ENCODE data around the gene USPL1.
A peak's percentile ranks its signal among the peaks of the same experiment; 100 is the strongest.

USPL1 gene

DNA sequence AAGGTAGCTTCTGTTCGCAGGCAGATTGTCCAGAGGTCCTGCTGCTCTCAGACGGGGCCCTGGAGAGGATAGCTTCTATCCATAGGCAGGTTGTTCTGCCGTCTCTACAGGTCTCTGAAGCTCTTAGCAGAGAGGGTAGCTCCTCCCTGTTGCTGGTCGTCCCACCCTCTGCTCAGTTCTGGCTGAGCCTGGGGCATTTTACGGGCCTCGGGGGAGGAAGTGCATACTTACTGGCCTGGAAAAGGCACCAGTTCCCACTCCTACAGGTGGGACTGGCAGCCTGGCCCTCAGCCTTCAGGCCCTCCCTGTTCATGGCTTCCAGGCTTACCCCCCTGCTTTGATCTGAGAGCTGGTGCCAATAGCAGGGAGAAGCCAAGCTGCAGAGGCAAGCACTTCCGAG lies 42.3 kb downstream of the USPL1 start:
- DNase-seq (ENCODE audit: low read depth in 2 of 2) = no peak

GRCh38 chr13:30660796-30661195 lies 43.1 kb downstream of the USPL1 start:
- no peak for DNase-seq (ENCODE audit: low read depth in 2 of 2)

GRCh38 chr13:30664689-30665275 lies 47.1 kb downstream of the USPL1 start:
- no peak for DNase-seq (ENCODE audit: low read depth in 2 of 2)

DNA sequence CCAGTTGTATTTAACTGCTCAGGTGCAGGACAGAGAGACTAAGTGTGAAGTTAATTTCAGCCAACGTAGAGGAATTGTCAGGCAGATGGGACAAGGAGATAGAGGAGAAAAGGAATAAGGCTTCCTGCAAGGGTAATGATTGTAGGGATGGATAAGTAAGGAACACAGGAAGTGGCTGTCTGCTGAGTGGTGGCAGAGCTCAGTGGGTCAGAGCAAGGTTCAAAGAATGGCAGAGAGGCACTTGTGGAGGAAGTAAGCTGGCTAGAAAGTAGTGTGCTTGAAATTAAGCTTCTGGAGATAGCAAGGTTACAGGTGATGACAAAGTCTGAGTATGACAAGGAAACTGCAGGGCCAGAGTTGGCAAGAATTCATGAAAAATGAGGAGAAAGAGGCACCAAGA lies 47.9 kb downstream of the USPL1 start:
- DNase-seq (ENCODE audit: low read depth in 2 of 2) = no peak

DNA sequence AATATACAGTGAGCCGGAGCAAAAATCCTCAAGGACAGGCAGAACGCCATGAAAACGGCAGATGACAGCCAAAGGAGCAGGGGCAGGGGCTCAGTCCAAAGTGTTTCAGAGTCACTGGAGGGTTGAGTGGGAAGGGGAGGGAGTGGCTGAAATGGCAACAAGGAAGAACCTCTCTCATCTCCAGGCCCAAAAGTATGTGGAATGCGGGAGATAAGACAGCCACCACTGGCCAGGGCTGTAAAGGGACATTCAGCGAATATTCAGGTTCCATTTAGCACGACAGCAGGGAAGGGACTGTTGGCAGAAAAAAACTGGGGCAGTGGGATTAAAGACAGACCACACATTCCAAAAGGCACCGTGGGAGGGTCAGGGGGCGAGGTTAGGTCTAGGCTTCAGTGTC lies 48.4 kb downstream of the USPL1 start:
- no peak for DNase-seq (ENCODE audit: low read depth in 2 of 2)

- no peak for DNase-seq (ENCODE audit: low read depth in 2 of 2)
Measured at GRCh38 chr13:30667014-30667413, 49.3 kb downstream of the USPL1 start.

DNA sequence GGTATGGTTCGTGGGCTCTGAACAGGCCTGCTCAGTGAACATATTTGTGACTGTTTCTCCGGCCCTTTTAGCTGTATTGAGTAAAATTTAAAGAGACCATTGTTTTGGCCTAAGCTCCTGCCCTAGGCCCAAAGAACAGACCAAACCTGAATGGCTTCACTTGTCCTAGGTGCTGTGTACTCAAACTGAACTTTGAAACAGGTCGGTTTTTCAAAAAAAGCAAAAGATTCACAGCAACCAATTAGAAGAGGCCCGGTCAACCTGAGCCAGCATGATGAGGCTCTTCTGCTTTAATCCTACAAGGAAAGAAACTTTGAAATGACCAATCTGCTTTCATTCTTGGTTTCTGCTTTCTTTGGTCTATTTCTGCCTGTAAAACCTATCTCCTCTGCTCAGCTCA lies 50.6 kb downstream of the USPL1 start:
- no peak for DNase-seq (ENCODE audit: low read depth in 2 of 2)

GRCh38 chr13:30671271-30671815 lies 53.6 kb downstream of the USPL1 start:
- DNase-seq (ENCODE audit: low read depth in 2 of 2) = no peak

DNA sequence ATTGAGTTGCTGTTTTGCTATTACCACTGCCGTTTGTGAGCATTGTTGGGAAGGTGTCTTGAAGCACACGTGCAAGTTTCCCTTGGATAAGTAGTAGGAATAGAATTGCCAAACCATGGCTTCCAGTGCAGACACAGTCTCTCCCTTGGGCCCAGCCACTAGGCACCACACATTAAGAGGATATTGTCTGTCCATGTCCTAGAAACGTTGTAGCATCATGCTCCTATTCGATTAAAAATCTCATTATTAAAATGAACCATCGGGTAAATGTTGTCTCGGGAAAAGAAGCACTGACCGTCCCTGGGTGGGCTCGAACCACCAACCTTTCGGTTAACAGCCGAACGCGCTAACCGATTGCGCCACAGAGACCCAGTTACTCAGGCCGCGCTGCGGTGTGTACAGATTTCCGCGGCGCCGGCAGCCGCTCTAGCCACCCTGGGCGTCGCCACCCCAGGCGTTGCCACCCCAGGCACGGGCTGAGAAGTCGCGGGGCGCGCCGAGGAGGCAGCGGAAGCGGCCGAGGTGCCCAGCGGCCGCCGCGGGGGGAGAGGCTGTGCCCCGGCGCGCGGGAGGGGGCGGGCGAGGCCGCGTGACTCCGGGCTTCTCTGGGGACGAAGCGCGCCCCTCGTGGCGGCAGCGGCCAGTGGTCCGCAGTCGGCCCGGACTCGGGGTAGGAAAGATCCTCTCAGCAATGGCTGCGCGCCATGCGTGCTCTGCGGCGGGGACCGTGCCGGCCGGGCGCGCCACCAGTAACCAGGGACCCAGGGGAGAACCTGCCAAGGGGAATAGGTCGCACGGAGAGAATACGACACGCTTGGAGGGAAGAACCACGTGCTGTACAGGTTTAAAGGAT lies 56.2 kb downstream of the USPL1 start:
- DNase-seq (ENCODE audit: low read depth in 2 of 2) = peak; percentile 87 to 88

GRCh38 chr13:30675717-30676116 lies 58.0 kb downstream of the USPL1 start:
- no peak for DNase-seq (ENCODE audit: low read depth in 2 of 2)

- DNase-seq (ENCODE audit: low read depth in 2 of 2) = no peak
Measured at GRCh38 chr13:30676672-30677071, 59.0 kb downstream of the USPL1 start.

GRCh38 chr13:30679483-30680330 lies 62.0 kb downstream of the USPL1 start:
- no peak for DNase-seq (ENCODE audit: low read depth in 2 of 2)

DNA sequence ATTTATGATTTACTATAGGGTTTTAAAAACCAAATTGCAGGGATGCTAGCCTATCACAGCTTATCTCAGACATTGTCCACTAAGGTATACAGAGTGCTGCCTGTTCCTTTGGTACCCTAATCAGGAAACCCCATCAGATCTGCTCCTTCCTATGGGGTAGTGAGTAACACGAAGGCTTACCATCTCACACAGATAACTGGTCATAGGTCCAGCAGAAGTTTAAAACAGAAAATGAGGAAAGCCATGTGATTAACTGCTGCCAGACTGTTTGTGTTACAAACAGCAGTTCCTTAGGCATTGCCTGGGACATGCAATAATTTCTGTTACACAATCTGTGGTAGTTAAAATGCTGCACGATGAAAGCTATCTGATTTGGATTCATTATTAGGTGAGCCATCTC lies 64.1 kb downstream of the USPL1 start:
- DNase-seq (ENCODE audit: low read depth in 2 of 2) = no peak

DNA sequence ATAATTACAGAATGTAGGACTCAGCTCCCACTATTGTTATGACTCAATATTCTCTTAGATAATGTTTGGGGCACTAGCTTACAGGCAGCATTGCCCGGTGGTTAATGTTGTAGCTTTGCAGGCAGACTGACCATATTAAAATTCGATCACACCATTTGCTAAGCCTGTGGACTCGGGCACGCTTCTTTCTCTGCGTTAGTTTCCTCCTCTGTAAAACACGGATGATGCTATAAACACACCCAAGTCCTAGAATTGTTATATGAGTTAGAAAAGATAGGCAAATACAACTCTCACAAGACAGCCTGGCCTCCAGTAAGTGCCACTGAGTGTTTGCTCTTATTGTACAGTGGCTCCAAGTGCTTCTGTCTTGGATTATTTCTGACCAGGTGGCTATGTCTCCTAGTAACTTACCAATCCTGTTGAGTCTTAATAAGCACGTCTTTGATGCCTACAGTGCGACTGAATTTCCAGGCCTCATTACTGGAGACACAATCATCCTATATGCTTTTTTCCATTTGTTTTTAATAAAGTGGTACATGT lies 67.7 kb downstream of the USPL1 start:
- no peak for DNase-seq (ENCODE audit: low read depth in 2 of 2)

- no peak for DNase-seq (ENCODE audit: low read depth in 2 of 2)
Measured at GRCh38 chr13:30685987-30686386, 68.3 kb downstream of the USPL1 start.

- no peak for DNase-seq (ENCODE audit: low read depth in 2 of 2)
Measured at GRCh38 chr13:30687601-30688000, 69.9 kb downstream of the USPL1 start.

GRCh38 chr13:30689752-30690151 lies 72.0 kb downstream of the USPL1 start:
- DNase-seq (ENCODE audit: low read depth in 2 of 2) = no peak

DNA sequence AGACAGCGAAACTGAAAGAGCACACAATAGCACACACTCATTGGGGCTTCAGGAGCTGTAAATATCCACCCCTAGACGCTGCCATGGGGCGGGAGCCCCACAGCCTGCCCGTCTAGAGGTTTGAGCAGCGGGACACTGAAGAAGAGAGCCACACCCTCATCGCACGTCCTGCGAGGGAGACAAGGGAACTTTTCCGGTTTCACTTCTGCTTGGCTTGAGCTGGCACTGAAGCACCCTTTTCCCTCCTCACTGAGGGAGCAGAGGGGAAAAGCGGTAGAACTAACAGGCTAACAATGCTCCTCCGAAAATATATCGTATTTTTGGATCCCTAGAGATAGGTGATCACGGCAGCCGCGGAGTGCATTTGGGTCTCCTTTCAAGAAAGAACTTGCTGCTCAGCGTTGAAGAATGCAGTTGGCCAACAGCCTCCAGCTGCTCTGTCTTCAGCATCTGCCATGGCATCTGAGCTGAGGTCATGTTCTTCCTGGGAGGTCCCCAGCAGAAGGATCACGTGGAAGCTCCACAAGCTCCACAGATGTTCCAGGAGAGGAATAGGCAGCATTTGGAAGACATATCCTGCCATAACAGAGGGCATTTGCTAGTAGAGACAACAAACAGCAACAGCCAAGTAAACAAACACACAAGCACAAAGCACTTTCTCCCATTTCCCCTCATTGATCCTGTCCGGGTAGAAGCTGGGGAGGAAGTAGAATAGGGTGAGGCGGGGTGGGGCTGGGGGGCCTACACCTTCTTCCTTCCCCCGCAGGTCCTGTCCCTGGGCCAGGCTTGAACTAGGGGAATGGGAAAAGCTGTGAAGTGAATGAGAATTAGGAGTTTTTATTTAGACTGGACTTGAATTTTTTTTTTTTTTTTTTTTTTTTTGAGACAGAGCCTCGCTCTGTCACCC lies 72.8 kb downstream of the USPL1 start:
- no peak for DNase-seq (ENCODE audit: low read depth in 2 of 2)

DNA sequence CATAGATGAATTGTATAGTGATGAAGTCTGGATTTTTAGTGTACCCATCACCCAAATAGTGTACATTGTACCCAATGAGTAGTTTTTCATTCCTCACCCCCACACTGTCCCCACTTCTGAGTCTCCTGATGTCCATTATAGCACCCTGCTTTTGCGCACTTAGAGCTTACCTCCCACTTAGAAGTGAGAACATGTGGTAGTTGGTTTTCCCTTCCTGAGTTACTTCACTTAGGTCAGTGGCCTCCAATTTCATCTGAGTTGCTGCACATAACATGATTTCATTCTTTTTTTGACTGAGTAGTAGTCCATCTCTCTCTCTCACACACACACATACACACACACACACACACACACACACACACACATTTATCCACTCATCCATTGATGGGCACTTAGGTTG lies 74.4 kb downstream of the USPL1 start:
- no peak for DNase-seq (ENCODE audit: low read depth in 2 of 2)

- no peak for DNase-seq (ENCODE audit: low read depth in 2 of 2)
Measured at GRCh38 chr13:30696278-30697176, 78.8 kb downstream of the USPL1 start.

All from stimulated activated CD8-positive, alpha-beta memory T cell treated with anti-CD3 and anti-CD28 coated beads, Interleukin-2, amount 100 ng/mL, for 48 hours (primary cell).